HL-60 (cell line): ENCODE data around the gene STAT2.

Experiments
- GABPA ChIP-seq: IDR thresholded peaks from 2 replicates; pipeline ENCODE4 v1.6.1; 2012; ENCODE audit warnings: low read depth
- POLR2AphosphoS5 ChIP-seq: IDR thresholded peaks from 2 replicates; pipeline ENCODE4 v1.6.1; 2012; ENCODE audit warnings: low read depth
- TF ChIP-seq, protein P1 (sequence below): IDR thresholded peaks from 2 replicates; pipeline ENCODE4 v1.6.1; 2012; ENCODE audit warnings: low read depth; ENCODE audit not compliant: insufficient replicate concordance
- TF ChIP-seq, protein P2 (sequence below): IDR thresholded peaks from one replicate; pipeline ENCODE4 v1.5.1; 2011; ENCODE audit warnings: low read length, control low read depth, inconsistent platforms; ENCODE audit not compliant: insufficient read depth

DNA sequence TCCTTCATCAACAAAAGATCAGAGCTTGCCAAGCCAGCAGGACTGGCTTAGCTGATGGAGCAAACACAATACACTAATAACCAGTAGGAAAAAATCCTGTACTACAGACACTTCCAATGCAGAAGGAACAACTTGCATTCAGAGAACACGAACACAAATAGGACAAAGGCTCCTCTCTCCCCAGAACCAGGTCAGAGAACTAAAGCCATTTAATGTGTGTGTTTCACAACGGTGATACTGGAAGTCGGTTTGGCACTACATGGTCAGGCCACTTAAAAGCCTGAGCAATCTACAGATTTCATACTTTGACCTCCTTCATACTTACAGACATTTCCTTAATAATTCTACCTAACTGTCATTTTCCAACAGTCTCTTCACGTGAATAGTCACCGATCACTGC is 66.1 kb downstream of the STAT2 start:
- TF ChIP-seq, protein P1, sequence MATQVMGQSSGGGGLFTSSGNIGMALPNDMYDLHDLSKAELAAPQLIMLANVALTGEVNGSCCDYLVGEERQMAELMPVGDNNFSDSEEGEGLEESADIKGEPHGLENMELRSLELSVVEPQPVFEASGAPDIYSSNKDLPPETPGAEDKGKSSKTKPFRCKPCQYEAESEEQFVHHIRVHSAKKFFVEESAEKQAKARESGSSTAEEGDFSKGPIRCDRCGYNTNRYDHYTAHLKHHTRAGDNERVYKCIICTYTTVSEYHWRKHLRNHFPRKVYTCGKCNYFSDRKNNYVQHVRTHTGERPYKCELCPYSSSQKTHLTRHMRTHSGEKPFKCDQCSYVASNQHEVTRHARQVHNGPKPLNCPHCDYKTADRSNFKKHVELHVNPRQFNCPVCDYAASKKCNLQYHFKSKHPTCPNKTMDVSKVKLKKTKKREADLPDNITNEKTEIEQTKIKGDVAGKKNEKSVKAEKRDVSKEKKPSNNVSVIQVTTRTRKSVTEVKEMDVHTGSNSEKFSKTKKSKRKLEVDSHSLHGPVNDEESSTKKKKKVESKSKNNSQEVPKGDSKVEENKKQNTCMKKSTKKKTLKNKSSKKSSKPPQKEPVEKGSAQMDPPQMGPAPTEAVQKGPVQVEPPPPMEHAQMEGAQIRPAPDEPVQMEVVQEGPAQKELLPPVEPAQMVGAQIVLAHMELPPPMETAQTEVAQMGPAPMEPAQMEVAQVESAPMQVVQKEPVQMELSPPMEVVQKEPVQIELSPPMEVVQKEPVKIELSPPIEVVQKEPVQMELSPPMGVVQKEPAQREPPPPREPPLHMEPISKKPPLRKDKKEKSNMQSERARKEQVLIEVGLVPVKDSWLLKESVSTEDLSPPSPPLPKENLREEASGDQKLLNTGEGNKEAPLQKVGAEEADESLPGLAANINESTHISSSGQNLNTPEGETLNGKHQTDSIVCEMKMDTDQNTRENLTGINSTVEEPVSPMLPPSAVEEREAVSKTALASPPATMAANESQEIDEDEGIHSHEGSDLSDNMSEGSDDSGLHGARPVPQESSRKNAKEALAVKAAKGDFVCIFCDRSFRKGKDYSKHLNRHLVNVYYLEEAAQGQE, result no peak
- TF ChIP-seq, protein P2, sequence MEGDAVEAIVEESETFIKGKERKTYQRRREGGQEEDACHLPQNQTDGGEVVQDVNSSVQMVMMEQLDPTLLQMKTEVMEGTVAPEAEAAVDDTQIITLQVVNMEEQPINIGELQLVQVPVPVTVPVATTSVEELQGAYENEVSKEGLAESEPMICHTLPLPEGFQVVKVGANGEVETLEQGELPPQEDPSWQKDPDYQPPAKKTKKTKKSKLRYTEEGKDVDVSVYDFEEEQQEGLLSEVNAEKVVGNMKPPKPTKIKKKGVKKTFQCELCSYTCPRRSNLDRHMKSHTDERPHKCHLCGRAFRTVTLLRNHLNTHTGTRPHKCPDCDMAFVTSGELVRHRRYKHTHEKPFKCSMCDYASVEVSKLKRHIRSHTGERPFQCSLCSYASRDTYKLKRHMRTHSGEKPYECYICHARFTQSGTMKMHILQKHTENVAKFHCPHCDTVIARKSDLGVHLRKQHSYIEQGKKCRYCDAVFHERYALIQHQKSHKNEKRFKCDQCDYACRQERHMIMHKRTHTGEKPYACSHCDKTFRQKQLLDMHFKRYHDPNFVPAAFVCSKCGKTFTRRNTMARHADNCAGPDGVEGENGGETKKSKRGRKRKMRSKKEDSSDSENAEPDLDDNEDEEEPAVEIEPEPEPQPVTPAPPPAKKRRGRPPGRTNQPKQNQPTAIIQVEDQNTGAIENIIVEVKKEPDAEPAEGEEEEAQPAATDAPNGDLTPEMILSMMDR, result no peak
- no peak for TF ChIP-seq POLR2AphosphoS5
- TF ChIP-seq GABPA, result no peak
